ENCODE data around the gene POLR1A.

Gene POLR1A

DNA sequence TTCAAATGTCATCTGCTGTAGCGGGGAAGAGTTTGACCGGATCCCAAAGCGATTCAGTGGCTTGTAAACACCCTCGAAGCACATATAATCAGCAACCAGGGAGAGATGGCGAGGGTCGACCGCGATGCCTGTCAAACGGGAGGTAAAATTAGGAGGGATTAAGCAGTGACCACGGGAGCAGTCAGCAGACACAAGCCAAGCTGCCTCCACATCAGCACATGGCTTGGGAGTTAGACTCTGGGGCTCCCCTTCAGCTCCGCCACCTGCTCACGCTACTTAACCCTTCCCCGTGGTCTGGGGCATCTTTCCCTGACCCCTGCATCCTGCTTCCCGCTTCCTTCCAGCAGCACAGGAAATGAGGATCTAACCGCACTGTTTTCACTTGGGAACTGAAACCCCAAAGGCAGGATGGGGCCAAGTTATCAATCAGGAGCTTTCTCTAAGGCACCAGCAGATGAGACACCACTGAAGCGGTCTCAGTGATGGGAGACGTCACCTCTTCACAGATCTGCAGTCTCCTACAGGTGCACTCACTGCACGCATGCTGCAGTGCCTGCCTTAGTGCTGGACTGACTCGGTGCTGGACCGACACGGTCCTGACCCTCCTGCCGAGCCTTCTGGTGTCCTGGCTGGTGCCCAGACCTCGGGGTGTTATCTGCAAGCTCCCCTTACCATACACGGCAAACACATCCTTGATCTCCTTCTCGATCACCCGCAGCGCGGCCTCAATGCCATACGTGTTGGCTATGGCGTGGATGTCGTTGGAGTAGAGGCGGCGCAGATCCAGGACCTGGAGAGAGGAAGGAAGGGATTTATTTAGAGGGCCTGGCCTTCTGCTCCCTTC, 77.5 kb downstream of the POLR1A start:
- Histone ChIP-seq H3K36me3 (ENCODE audit: low read depth) (peaks cover 45% of the 10 kb centered on the region), H3K27ac (ENCODE audit: poor library complexity, severe bottlenecking) (no peak overlapping the region), H3K4me1 (ENCODE audit: insufficient read depth, poor library complexity, severe bottlenecking) (no peaks in the 10 kb centered on the region), H3K4me3 (ENCODE audit: severe bottlenecking) (no peak overlapping the region), H3K9me3 (ENCODE audit: severe bottlenecking) (no peaks in the 10 kb centered on the region), H3K27me3 (ENCODE audit: insufficient read depth, poor library complexity, severe bottlenecking) (no peaks in the 10 kb centered on the region)
- TF ChIP-seq, protein P1, sequence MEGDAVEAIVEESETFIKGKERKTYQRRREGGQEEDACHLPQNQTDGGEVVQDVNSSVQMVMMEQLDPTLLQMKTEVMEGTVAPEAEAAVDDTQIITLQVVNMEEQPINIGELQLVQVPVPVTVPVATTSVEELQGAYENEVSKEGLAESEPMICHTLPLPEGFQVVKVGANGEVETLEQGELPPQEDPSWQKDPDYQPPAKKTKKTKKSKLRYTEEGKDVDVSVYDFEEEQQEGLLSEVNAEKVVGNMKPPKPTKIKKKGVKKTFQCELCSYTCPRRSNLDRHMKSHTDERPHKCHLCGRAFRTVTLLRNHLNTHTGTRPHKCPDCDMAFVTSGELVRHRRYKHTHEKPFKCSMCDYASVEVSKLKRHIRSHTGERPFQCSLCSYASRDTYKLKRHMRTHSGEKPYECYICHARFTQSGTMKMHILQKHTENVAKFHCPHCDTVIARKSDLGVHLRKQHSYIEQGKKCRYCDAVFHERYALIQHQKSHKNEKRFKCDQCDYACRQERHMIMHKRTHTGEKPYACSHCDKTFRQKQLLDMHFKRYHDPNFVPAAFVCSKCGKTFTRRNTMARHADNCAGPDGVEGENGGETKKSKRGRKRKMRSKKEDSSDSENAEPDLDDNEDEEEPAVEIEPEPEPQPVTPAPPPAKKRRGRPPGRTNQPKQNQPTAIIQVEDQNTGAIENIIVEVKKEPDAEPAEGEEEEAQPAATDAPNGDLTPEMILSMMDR (IDR thresholded peaks at IDR 0.05; ENCODE audit: poor library complexity, severe bottlenecking) = no peak
- ATAC-seq (ENCODE audit: low read depth) (no peak), DNase-seq (ENCODE audit: low spot score) (no peak)

DNA sequence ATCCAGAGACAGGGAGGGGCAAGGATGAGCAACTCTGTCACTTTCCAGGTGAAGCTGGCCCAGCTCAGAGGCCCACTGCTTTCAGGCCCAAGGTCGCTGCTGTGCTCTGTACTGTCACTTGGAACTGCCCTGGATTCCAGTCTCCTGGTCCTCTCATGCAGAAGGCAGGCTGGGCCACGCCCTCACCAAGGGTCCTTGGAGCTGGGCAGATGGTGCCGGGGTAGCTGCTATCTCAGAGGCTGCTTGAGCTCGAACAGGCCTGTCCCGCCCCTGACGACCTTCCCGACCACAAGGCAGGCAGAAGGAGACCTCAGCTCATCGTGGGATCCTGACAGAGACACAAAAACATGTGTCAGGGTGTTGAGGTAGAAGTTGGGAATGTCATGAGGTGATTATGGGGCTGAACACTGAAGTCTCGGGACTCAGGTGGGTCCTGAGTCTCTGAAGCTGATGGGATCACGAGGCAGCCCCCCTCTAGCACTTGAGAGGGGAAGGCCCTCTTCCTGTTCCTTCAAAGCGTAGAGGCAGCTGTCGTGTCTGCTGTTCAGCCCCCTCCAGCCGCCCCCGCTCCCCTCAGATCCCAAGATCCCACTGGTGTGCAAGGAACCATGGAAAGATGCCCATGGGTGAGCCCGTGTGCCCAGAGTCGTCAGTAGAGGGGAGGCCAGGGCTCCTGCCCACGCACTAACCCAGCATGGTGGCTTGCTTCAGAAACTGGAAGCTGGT, 78.3 kb downstream of the POLR1A start:
- no peak overlapping the region for H3K4me3 ChIP-seq (ENCODE audit: severe bottlenecking)
- H3K4me1 ChIP-seq (ENCODE audit: insufficient read depth, poor library complexity, severe bottlenecking) = no peaks in the 10 kb centered on the region
- DNase-seq (ENCODE audit: low spot score) (no peak), ATAC-seq (ENCODE audit: low read depth) (no peak)
- H3K27me3 ChIP-seq (ENCODE audit: insufficient read depth, poor library complexity, severe bottlenecking) = no peaks in the 10 kb centered on the region
- no peaks in the 10 kb centered on the region for H3K9me3 ChIP-seq (ENCODE audit: severe bottlenecking)
- TF ChIP-seq, protein P1 (IDR thresholded peaks at IDR 0.05; ENCODE audit: poor library complexity, severe bottlenecking) = no peak
- H3K36me3 ChIP-seq (ENCODE audit: low read depth) = peaks cover 37% of the 10 kb centered on the region
- no peak overlapping the region for H3K27ac ChIP-seq (ENCODE audit: poor library complexity, severe bottlenecking)

DNA sequence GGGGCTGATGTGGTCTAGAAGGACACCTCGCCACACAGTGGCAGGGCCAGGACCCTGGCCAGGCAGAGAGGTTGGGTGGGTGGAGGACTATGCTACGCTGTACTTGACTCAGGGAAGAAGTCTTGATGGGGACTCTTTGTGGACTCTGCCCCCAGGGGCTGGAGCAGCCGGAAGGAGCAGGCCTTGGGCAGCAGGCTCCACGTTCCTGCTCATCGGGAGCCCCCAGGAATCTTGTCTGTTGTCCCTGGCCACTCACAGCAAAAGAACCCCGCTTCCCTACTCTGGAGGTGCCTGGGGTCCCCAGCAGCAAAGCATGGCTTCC, 79.0 kb downstream of the POLR1A start:
- Histone ChIP-seq H3K4me1 (ENCODE audit: insufficient read depth, poor library complexity, severe bottlenecking) (no peaks in the 10 kb centered on the region), H3K9me3 (ENCODE audit: severe bottlenecking) (no peaks in the 10 kb centered on the region), H3K27ac (ENCODE audit: poor library complexity, severe bottlenecking) (no peak overlapping the region), H3K27me3 (ENCODE audit: insufficient read depth, poor library complexity, severe bottlenecking) (no peaks in the 10 kb centered on the region), H3K4me3 (ENCODE audit: severe bottlenecking) (no peak overlapping the region), H3K36me3 (ENCODE audit: low read depth) (peaks cover 30% of the 10 kb centered on the region)
- no peak for ATAC-seq (ENCODE audit: low read depth)
- DNase-seq (ENCODE audit: low spot score) = peak; percentile 40
- TF ChIP-seq, protein P1 (IDR thresholded peaks at IDR 0.05; ENCODE audit: poor library complexity, severe bottlenecking) = no peak

DNA sequence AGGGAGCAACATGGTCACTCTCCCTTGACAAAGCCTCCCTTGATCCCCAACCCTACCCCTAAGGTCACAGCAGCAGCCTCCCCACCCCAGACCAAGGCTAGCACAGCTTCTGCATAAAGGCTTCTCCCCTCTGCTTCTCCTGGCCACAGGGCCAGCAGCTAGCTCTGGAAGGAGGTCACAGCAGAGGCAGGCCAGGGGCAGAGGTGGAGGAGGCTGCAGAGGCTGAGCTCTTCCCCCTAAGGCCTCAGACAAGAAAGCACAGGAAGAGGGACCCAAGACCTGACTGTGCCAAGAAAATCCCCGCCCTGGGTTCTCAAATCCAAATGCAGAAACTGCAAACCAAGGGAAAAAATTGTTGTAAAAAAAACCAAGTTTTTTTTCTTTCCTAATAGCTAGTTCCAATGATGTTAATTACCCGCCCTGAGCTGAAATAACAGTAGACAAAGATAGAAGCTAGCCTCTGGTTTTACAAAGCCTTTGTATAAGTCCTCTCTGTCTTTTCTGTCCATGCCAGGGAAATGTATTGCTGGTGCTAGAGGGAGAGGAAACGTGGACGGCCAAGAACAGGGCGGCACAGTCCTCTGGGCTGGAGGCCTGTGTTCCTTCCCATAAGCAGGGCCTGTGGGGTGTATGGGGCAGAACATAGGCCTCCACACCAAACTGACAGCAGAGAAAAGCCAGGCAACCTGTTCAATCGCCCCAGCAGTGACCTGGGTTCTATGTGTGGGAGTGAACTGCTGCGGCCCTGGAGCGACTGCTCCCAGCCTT, 79.5 kb downstream of the POLR1A start:
- TF ChIP-seq, protein P1 (IDR thresholded peaks at IDR 0.05; ENCODE audit: poor library complexity, severe bottlenecking) = no peak
- Histone ChIP-seq H3K4me3 (ENCODE audit: severe bottlenecking) (no peak overlapping the region), H3K27ac (ENCODE audit: poor library complexity, severe bottlenecking) (no peak overlapping the region), H3K27me3 (ENCODE audit: insufficient read depth, poor library complexity, severe bottlenecking) (no peaks in the 10 kb centered on the region), H3K36me3 (ENCODE audit: low read depth) (peaks cover 30% of the 10 kb centered on the region), H3K4me1 (ENCODE audit: insufficient read depth, poor library complexity, severe bottlenecking) (no peaks in the 10 kb centered on the region), H3K9me3 (ENCODE audit: severe bottlenecking) (no peaks in the 10 kb centered on the region)
- DNase-seq (ENCODE audit: low spot score) = no peak
- ATAC-seq (ENCODE audit: low read depth) = no peak
